ENCODE data around the gene ROR2.
A peak's percentile ranks its signal among the peaks of the same experiment; 100 is the strongest.

GRCh38 chr9:91727316-91727861 is 222.6 kb downstream of the ROR2 start:
- TF ChIP-seq, protein P1, sequence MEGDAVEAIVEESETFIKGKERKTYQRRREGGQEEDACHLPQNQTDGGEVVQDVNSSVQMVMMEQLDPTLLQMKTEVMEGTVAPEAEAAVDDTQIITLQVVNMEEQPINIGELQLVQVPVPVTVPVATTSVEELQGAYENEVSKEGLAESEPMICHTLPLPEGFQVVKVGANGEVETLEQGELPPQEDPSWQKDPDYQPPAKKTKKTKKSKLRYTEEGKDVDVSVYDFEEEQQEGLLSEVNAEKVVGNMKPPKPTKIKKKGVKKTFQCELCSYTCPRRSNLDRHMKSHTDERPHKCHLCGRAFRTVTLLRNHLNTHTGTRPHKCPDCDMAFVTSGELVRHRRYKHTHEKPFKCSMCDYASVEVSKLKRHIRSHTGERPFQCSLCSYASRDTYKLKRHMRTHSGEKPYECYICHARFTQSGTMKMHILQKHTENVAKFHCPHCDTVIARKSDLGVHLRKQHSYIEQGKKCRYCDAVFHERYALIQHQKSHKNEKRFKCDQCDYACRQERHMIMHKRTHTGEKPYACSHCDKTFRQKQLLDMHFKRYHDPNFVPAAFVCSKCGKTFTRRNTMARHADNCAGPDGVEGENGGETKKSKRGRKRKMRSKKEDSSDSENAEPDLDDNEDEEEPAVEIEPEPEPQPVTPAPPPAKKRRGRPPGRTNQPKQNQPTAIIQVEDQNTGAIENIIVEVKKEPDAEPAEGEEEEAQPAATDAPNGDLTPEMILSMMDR (IDR thresholded peaks at IDR 0.05) = peak; percentile 74
- TF ChIP-seq POLR2AphosphoS5 (IDR thresholded peaks at IDR 0.05; ENCODE audit: low read depth, low read length) (no peak), REST (IDR thresholded peaks at IDR 0.05; ENCODE audit: insufficient read depth in 1 of 2, low read depth in 2 of 2, low read length in 1 of 2) (no peak), SIN3A (IDR thresholded peaks at IDR 0.05; ENCODE audit: borderline replicate concordance, insufficient read depth, low read depth, low read length) (no peak), TCF7L2 (IDR thresholded peaks at IDR 0.05; ENCODE audit: low read depth, low read length) (no peak)

All from Panc1 (cell line).